Measurements from ENCODE around the gene KCNMA1.
"Not testable (repeated sequence)": the region's sequence is repeated elsewhere in the genome, so short reads cannot be mapped to it uniquely, and the experiment has no call there.

The KCNMA1 gene

DNA sequence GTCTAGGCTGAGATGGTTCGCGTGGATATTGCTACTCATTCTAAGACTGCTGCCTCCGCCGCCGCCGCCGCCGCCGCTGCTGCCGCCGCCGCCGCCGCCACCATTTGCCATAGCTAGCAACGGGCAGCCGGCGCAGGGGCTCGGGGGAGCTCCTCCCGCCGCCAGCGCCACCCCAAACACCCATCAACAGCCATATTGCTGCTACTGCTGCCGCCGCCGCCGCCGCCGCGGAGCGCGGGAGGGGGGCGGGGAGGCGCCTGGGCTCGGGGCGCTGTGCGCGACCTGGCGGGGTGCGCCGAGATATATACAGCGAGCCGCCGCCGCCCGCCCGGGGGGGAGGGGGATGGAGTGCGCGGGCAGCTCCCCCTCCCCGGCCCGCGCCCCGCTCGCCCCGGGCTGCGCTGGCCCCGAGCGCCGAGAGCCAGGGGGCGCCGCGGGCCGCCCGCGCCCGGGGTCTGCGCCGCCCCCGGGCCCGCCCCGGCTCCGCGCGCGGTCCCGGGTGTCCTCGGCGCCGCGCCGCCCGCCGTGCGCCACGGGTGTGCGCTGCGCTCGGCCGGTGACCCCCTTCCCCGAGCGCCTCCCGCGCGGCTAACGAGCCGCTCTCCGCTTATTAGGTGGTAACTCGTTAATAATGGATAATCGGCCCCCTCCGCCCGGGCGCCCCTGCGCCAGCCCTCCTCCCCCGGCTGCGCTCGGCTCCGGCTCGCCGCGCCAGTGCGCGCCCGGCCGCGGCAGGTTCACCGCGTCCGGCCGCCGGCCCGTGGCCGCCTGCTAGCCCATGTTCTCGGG is at the start of gene KCNMA1:
TSS of gene KCNMA1 (minus strand) at position 277 of the 789 bp plus-strand sequence.
- DNase-seq = no peak

DNA sequence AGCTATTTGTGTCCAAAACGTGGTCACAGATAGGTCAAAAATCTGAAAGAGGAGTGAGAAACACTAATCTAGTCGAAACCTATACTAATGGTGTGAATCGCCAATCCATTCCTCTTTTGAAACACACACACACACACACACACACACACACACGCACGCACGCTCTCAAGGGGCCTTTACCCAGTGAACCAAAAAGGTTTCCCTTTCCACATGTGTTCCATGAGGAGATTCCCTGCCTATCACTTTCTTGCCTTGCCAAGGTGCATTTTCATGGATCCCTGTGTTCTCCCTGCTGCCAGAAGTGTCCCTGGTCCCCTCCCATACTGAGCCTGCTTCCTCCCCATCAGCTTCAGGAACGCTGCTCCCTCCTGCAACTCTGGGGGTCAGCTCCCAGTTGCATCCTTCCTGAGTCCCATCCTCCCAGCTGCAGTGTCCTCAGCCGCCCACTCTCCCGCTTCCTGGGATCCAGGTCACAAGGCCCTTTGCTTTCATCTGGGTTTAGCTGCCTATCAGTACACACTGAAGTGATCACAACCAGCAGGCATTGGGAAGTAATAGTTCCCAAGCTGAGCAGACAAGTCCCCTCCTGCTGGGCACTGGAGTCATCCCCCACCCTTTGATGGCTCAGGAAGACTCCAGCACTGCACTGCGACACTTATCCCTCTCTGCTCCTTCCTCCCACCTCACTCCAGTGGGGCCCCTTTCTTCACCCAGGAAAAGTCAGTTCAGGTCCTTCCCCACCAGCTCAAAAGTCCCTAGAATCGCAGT is 49.2 kb upstream of the KCNMA1 start:
- no peak for DNase-seq

DNA sequence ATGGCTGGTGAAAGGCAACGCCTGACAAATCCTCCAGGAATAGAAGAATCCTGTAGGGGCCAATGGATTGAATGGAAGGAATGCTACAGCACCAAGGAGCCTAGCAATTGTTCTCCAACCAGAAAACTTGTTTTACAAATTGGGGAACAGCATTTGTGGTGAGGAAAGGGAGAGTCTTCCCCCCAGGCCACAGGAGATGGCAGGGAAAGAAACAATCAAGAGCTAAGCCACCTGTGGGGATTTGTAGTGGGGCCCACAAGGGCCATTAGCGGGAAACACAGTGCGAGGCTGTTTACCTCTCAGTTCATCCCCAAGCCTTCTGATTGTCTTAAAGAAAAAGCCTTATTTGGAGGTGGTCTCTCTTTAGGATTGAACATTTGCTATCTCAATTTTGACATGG is 48.5 kb upstream of the KCNMA1 start:
- no peak for DNase-seq

DNA sequence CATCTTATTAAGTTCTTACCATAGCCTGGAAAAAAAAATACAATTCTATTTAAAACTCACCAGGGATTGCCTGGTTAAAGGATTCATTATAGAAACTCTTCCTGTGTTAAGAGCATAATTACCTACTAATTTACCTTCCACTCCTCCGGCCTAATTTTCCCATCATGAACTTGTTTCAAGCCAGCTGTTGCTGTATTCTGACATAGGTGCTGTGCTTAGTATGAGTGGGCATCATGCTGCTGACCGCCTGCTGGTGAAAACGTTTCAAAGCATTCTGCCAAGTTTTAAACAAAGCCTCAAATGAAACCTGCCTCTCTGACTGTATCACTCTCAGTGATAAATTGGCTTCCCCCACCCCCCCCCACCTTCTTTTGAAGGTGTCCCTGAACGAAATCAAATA is 47.8 kb upstream of the KCNMA1 start:
- DNase-seq = no peak

DNA sequence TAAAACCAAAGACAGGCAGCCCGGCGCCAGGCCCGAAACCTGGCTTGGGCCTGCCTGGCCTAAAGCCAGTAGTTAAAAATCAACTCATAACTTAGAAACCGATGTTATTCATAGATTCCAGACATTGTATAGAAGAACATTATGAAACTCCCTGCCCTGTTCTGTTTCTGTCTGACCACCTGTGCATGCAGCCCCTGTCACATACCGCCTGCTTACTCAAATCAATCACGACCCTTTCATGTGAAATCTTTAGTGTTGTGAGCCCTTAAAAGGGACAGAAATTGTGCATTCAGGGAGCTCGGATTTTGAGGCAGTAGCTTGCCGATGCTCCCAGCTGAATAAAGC is 45.5 kb upstream of the KCNMA1 start:
- DNase-seq = not testable (repeated sequence)

DNA sequence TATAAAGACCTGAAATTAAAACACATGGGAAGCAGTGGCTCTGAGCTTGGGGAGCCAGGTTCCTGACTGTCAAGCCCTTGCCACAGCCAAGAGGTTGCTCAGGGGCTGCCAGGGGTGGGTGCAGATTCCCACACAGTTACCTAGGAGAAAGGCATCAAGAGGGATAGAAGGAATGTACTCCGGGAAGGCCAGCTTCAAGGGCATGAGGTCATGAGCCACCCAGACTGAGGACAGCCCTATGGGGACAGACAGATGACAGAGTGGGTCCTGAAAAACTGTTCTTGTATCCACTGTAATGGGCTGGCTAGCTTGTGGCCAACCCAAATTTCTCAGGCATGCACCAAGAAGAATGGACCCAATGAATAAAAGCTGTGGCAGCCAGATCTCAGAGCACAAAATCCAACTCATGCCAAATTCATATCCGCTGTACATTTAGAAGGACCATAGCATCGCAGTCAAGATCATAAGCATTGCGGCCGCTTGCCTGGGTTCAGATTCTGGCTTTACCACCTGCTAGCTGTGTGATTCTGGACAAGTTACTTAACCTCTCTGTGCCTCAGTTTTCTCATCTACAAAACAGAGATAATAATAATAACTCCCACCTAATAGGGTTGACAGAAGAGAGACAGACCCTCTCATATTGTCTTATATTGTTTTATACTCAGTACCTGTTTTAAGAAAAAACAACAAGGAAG is 44.9 kb upstream of the KCNMA1 start:
- DNase-seq = no peak

DNA sequence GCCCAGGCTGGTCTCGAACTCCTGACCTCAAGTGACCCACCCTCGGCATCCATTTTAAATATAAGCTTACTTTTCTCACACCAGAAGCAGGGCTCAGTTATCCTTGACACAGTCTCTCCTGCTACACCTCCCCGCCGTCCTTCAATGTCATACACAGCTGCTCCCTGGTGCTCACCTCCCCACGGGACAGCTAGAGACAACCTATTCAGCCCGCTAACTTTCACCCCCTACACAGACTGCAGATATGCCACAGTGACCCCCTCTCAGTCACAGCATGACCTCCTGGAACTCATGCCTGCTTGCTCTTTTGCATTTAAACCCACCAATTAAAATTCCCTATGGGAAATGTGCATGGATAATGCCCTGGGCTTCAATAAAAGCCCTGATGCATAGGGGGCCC is 44.2 kb upstream of the KCNMA1 start:
- no peak for DNase-seq

DNA sequence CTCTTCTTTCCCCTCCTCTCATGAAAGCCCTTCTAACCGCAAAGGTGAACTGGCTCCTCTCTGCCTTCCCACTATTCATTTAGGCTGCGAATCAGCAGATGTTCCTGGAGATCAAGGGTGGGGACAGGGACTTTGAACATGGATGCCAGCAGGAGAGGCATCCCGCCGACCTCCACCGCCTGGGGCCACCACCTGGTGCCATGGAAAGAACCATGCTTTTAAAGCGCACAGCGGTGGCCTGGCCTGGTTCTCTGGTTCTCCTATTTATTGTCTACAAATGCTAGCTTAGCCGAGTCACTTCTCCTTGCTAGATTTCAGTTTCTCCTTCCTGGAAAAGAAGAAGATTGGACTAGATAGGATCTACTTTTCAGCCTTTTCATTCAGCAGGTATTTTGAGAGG is 43.2 kb upstream of the KCNMA1 start:
- DNase-seq = no peak

DNA sequence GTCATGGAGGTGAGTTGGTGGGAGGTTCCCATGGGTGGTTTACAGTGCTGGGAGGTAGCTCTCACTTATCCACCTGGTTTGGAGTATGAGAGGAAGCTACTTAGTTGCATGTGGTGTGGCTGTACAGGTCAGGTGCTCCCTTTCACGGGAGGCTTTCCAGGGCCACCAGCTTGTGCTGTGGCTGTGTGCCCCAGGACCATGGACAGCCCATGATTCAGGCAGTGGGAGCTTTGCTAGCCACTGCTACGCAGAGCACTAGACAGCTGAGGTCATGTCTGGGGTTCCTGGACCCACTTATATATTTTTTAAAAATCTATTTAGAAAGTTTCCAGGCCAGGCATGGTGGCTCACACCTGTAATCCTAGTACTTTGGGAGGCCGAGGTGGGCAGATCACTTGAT is 42.5 kb upstream of the KCNMA1 start:
- DNase-seq = no peak

DNA sequence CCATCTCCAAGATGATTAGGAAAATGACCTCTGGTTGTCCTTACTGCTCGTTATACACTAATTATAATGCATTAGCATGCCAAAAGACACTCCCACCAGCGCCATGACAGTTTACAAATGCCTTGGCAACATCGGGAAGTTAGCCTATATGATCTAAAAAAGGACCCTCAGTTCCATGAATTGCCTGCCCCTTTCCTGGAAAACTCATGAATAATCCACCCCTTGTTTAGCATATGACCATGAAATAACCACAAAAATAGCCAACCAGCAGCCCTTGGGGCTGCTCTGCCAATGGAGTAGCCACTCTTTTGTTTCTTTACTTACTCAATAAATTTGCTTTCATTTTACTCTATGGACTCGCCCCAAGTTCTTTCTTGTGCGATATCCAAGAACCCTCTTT is 41.6 kb upstream of the KCNMA1 start:
- no peak for DNase-seq

DNA sequence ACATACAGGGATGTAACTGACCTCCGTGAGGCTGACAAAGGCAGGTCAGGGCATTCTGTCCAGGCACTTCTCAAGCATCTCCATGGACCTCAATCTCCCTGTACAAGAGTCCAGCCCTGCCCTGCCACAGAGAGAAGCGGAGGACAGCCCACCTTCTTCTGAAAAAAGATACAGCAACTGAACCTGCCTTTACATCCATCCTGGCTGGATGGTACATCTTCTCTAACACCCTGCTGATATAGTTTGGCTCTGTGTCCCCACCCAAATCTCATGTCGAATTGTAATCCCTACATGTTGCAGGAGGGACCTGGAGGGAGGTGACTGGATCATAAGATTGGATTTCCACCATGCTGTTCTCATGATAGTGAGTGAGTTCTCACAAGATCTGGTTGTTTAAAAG is 40.5 kb upstream of the KCNMA1 start:
- DNase-seq = no peak

DNA sequence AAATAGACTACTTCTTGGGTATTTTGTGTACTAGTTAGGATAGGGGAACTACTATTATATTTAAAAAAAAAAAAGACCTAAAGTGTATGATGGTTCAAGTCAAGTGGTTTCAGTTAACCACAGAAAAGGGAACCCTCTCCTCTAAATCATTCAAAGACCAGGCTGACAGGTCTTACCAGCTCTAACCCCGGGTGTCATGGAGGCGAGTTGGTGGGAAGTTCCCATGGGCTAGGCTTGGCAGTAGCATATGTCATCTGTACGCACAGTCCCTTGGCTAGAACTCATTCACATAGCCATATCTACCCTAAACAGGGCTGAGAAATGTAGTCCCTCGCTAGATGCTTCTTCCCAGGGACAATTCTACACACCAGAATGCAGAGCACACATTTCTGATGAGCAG is 37.7 kb upstream of the KCNMA1 start:
- DNase-seq = no peak

DNA sequence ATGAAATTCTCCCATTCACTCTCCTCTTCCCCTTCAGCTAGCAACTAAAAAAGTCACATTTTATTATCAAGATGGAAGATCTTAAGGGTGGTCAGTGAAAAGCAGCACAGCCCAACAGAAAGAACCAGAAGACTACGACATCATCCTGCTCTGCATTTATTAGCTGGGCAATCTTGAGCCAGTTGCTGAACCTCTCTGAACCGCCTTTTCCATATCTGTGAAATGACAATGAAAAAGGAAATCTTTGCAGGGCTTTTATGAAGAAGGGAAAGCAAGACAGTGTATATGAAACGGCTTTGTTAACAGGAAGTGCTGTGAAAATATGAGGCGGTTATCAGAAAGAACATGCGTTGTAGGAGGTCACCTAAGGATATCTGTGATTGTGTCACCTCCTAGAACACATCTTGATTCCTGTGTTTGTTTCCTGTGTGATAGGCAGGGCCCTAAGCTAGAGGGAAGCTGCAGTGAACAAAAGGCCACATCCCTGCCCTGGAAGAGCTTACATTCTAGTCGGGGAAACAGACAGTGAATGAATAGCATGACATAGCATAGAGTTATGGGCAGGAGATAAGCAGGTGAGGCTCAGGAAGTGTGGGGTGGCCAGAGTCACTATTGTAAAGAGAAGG is 36.0 kb upstream of the KCNMA1 start:
- no peak for DNase-seq

DNA sequence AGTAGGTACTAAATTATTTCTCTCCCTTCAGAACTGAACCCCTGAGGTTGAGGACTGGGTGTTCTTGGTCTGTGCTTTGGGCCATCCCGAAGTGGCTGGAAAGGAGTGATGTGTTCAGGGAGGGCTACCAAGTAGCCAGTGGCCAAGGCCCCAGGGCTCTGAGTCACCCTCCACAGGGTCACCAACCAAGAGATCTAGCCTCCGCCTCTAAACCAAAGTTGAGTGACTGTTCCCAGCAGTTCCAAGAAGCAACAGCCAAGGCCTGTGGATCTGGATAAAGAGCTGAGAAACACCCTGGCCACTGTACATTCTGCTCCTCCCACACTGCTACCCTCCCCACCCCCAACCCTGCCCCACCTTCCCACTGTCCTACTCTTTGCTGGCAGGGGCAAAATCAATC is 35.5 kb upstream of the KCNMA1 start:
- no peak for DNase-seq

DNA sequence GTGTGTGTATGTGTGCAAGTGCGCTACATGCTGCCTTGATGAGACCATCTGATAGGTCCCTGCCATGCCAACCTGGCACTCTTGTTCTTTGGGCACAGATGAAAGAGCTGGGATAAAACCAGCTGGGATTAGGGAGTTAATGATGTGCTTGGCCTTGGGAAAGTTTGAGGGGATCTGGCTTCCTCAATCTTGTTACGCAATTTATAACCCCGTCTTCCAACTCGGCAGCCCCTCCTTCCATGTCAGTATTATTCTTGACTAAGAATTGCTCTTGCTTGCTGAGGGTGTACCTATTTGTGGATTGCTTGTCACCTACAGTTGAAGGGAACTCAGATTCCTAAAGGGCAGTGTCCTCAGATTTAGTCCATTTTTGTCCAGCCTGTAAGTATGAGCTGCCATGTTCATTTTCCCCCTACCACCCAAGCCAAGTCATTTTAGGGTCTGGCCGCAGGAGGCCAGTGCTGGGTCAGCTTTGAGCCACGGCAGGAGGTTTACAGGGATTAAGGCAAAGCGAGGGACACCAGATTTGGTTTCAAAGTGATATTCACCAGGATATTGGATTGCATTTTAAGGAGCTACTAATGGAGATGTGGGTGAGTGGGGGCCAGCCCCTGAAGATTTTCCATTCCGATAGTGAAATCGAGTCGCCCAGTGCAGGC is 34.1 kb upstream of the KCNMA1 start:
- DNase-seq = no peak

DNA sequence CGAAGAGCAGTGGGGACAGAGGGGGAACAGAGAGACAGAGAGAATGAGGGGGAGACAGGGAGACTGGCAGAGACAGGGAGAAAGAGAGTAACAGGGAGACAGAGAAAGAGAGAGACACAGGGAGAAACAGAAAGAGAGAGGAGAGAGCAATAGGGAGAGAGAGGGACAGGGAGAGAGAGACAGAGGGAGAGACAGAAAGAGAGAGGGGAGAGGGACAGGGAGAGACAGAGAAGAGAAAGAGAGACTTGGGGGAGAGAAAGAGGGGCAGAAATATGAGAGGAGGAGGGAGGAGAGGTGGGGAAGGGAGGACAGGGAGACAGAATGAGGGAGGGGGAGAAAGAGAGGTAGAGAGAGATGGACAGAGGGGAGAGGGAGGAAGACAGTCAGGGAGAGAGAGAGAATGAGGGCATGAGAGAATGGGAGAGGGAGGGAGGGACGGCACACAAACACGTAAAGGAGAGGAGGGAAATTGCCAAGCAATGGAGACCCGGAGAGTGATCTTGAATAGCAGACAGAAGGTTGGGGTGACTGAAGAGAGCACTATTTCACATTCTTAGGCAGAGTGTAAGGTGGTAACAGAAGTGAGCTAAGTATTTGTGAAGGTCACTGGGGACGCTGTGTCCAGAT is 33.3 kb upstream of the KCNMA1 start:
- DNase-seq = no peak

DNA sequence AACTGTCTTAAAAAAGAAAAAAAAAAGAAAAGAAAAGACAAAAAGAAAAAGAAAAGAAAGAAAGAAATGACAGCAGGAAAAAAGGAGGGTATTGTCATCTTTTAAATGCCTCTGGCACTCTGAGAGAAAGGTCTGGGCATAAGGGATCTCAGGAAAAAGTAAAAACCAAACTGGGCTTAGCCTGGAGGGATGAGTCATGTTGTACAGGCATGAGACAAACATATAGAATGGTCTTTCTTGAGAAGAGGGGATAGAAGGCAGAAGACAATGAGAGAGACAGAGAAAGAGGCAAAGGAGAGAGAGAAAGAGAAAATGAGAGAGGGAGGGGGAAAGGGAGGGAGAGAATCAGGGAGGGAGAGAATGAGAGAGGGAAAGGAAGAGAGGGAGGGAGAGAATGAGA is 32.3 kb upstream of the KCNMA1 start:
- DNase-seq = no peak

DNA sequence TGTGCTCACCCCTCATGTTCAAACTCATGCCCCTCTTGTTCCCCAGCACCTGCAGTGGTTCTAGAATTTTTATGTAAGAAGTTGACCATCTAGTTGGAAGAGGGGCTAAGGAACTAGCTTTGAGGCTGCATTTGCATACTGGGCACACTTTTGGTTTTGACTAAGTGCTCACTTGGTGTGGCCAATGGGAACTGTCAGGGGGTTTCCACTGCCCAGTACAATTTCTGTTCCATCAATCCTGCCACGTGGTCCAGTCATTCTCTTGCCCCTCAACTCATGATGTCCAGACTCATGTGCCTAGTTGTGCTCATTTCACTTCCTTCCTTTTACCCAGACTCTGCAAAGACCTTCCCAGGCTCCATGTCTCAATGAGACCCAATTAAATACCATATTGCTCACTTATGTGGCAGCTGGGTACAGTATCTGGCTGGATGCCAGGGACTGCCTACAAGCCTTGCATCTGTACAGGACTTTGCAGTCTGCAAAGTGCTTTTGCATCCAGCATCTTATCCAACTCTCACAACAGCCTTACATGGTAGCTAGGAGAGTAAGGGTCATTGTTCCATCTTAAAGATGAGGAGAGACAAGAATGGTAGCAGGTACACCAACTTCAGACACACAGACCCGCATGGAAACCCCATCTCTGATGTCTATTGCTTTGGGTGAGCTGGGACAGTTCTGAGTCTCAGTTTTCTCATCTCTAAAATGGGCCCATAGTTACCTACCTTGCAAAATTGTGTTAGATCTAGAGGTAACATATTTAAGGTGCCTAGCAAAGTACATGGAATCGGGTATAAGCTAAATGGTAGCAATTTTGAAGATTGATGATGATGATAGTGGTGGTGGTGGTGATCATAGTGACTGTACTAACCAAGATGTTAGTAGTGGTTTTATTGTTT is 30.1 kb upstream of the KCNMA1 start:
- DNase-seq = peak; percentile 4

DNA sequence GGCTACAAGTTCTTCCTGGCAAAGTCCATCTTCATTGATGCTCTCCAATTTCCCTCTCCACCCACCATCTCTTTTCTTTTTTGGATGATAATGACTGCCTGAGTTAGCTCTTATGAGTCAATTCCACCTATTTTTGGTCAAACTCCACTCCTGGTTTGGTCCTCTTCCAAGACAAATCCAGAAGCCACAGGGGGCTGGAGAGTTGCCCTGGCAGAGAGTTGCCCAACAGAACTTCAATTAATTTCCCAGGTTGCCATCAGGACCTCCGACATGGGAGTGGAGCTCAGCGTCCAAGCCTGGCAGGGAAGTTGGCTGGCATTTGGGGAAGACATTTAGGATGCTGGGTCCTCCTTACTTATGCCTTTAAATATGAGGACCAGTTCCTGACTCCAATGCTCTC is 29.2 kb upstream of the KCNMA1 start:
- no peak for DNase-seq

DNA sequence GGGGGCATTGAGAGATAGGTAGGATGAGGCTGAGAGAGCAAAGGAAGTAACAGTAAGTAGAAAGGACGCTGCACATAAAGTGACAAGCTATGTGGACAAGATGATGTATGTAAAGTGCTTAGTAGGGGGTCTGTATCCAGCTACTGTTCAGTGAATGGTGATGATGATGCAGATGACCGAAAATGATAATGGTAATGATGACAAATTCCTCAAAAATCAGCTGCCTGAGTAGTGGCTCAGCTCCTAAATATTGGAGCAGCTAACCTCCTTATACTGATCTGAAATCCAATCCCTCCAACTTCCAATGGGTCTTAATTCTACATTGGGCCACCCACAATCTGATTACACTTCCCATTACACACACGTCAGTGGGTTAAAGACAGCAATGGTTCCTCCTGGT is 27.1 kb upstream of the KCNMA1 start:
- no peak for DNase-seq

DNA sequence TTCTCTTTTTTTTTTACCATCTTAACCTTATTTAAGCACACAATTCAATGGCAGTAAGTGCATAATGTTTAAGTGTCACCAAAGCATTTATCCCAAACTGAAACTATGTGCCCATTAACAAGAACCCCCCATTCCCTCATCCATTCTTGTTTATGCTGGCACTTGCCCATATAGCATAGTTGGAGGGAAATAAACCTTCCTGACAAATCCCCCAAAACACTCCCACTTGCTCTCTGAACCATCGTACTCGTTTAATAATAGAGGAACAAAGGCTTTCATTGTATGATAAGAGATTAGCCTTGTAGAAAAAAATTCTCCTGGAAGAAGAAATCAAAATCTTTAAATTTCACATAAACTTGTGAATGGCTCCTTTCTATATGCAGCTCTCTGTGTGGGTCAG is 26.4 kb upstream of the KCNMA1 start:
- DNase-seq = no peak

DNA sequence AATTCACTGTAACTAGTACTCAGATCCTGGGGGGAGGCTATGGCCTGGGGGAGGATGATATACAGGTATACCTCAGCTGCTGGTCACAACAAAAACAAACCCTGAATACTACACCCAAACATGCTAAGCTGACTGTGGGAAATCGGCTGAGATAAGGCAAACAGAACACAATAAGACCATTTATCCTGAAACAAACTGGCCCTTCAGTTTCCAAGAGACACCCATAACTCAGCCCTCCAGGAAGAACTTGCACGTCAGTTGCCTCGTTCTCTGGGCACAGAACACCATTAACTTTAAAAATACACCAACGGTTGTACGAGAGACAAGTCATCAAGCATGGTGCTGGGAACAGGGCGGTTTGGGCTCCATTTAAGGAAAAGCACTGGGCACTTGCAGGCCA is 24.1 kb upstream of the KCNMA1 start:
- no peak for DNase-seq

Data from NCI-H2029 treated with DMSO at 0.1 percent for 48 hours (cell line).